ENCODE measurements around the gene HRC. TPM values are rescaled to one million over a fixed set of nuclear protein-coding genes. Genes with fewer than 3 reads are reported as not detected.

The HRC gene, protein sequence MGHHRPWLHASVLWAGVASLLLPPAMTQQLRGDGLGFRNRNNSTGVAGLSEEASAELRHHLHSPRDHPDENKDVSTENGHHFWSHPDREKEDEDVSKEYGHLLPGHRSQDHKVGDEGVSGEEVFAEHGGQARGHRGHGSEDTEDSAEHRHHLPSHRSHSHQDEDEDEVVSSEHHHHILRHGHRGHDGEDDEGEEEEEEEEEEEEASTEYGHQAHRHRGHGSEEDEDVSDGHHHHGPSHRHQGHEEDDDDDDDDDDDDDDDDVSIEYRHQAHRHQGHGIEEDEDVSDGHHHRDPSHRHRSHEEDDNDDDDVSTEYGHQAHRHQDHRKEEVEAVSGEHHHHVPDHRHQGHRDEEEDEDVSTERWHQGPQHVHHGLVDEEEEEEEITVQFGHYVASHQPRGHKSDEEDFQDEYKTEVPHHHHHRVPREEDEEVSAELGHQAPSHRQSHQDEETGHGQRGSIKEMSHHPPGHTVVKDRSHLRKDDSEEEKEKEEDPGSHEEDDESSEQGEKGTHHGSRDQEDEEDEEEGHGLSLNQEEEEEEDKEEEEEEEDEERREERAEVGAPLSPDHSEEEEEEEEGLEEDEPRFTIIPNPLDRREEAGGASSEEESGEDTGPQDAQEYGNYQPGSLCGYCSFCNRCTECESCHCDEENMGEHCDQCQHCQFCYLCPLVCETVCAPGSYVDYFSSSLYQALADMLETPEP
- not detected for total RNA-seq

DNA sequence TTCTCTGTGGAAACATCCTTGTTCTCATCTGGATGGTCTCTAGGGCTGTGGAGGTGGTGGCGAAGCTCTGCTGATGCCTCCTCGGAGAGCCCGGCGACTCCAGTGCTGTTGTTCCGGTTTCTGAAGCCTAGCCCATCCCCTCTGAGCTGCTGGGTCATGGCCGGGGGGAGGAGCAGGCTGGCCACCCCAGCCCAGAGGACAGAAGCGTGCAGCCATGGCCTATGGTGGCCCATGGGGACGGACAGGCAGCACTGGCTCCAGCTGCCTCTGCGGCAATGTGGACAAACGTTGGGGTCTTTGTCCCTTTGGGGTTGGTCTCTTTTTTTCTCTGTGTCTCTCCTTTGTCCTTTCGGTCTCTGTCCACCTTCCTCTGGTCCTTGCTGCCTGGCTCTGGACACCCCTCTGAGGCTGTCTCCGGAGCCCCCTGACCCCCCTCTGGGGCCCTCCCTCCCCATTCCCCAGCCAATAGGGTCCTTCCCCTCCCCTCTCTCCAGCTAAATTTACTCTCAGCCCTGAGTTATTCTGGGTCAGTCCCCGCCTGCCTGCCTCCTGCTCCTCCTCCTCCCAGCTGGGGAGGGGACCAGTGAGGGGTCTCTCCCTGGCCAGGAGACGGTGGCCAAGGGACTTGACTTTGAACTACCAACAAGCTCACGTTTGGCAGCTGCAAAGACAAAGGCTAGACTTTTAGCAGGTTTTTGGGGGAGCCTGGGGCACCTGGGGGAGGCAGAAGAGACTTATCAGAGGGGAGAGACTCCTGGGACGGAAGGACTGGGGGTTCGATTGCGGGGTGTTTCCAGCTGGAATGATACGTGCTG, at the start of gene HRC:
HRC (minus strand) TSS at position 392 of the 815 bp plus-strand sequence; CDS start at position 233, 159 bp downstream.
- Mint-ChIP-seq H3K4me3 (no peak within 1 kb of the TSS), H3K36me3 (ENCODE audit: insufficient read depth in 2 of 2) (peaks cover 2% of the 10 kb centered on the region in 2 donors), H3K27ac (no peak within 1 kb of the TSS), H3K4me1 (ENCODE audit: low read depth) (peaks cover 19% of the 10 kb centered on the region), H3K27me3 (ENCODE audit: low read depth) (peaks cover 77% of the 10 kb centered on the region), H3K9me3 (peaks cover 0 to 5% of the 10 kb centered on the region in 2 donors)
- ATAC-seq (replicated peaks in 1 of 2) = no peak
- no peak for DNase-seq

DNA sequence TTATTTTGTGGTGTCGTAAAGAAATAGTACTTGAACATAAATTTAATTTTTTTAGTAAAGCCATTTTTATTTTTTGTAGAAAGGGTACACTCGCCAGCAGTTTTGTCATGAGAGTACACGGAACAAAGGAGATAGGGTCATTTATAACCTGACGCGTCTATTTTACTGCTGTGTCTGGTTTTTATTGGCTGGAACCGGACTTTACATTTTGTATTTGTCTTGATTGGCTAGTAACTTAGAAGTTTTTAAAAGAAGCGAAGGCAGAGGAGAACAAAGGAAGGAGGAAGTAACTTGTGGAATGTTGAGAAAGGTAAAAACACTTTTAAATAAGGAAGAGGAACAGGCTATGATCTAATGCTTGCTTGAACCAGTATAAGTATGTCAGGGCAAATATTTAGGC, 45.8 kb upstream of the HRC start:
- H3K9me3 Mint-ChIP-seq = no peaks in the 10 kb centered on the region
- H3K36me3 Mint-ChIP-seq (ENCODE audit: insufficient read depth in 2 of 2) = no peaks in the 10 kb centered on the region
- H3K27ac Mint-ChIP-seq = no peak overlapping the region
- peaks cover 16% of the 10 kb centered on the region for H3K4me1 Mint-ChIP-seq (ENCODE audit: low read depth)
- DNase-seq (no peak), ATAC-seq (replicated peaks in 1 of 2) (no peak)
- no peak overlapping the region for H3K4me3 Mint-ChIP-seq
- H3K27me3 Mint-ChIP-seq (ENCODE audit: low read depth) = no peaks in the 10 kb centered on the region

DNA sequence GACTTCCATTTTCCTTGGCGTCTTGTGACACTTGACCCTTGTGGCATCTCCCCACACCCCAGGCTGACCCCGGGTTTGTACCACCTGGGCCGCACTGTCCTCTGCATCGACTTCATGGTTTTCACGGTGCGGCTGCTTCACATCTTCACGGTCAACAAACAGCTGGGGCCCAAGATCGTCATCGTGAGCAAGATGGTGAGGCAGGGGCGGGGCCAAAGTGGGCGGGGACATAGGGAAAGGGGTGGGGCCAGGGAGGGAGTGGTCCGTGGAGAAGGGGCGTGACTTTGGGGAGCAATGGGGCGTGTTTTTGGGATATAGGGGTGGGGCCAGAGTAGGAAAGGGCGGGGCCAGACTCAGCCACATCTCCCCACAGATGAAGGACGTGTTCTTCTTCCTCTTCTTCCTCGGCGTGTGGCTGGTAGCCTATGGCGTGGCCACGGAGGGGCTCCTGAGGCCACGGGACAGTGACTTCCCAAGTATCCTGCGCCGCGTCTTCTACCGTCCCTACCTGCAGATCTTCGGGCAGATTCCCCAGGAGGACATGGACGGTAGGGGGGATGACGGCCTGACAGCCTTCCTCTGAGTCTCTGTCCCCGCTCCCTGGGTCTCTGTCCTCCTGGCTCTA, 45.2 kb upstream of the HRC start:
- ATAC-seq (replicated peaks in 1 of 2) = peak in 1 of 2 donors; percentile 21
- no peaks in the 10 kb centered on the region for H3K27me3 Mint-ChIP-seq (ENCODE audit: low read depth)
- DNase-seq = no peak

DNA sequence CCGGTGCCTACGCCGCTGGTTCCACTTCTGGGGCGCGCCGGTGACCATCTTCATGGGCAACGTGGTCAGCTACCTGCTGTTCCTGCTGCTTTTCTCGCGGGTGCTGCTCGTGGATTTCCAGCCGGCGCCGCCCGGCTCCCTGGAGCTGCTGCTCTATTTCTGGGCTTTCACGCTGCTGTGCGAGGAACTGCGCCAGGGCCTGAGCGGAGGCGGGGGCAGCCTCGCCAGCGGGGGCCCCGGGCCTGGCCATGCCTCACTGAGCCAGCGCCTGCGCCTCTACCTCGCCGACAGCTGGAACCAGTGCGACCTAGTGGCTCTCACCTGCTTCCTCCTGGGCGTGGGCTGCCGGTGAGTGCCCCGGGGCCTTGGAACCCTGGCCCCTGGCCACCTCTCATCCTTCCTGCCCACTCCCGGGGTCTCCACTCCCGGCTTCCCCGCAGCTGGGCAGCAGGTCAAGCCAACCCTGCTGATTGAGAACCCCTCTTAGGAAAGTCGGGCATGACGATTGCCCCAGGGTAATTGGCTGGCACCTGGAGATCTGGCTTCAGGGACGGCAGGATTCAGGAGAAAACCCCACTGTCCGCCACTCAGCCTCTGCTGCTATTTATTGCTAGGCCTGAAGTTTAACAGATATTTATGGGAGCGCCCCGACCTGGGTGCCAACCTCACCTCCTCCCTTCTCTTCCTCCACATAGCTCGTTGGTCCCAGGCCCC, 41.5 kb upstream of the HRC start:
- Mint-ChIP-seq H3K4me3 (no peak overlapping the region), H3K27ac (no peak overlapping the region), H3K4me1 (ENCODE audit: low read depth) (peaks cover 16% of the 10 kb centered on the region), H3K9me3 (no peaks in the 10 kb centered on the region), H3K36me3 (ENCODE audit: insufficient read depth in 2 of 2) (no peaks in the 10 kb centered on the region), H3K27me3 (ENCODE audit: low read depth) (peaks cover 7% of the 10 kb centered on the region)
- ATAC-seq (replicated peaks in 1 of 2) = no peak
- DNase-seq = no peak

More for the DNA sequence above, 45.2 kb upstream of the HRC start:
- Mint-ChIP-seq H3K4me3 (no peak overlapping the region), H3K27ac (no peak overlapping the region), H3K4me1 (ENCODE audit: low read depth) (peaks cover 16% of the 10 kb centered on the region), H3K9me3 (no peaks in the 10 kb centered on the region), H3K36me3 (ENCODE audit: insufficient read depth in 2 of 2) (no peaks in the 10 kb centered on the region)

DNA sequence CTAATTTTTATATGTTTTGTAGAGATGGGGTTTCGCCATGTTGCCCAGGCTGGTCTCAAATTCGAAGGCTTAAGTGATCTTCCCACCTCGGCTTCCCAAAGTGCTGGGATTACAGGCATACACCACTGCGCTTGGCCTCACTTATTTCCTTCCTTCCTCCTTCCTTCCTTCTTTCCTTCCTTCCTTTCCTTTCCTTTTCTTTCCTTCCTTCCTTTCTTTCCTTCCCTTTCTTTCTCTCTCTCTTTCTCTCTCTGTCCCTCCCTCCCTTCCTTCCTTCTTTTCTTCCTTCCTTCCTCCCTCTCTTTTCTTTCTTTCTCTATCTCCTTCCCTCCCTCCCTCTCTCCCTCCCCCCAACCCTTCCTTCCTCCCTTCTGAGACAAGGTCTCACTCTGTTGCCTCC, 39.2 kb upstream of the HRC start:
- no peaks in the 10 kb centered on the region for H3K36me3 Mint-ChIP-seq (ENCODE audit: insufficient read depth in 2 of 2)
- H3K9me3 Mint-ChIP-seq = no peaks in the 10 kb centered on the region
- H3K4me1 Mint-ChIP-seq (ENCODE audit: low read depth) = peaks cover 10% of the 10 kb centered on the region
- no peak overlapping the region for H3K4me3 Mint-ChIP-seq
- ATAC-seq (replicated peaks in 1 of 2) (no peak), DNase-seq (no peak)
- peaks cover 7% of the 10 kb centered on the region for H3K27me3 Mint-ChIP-seq (ENCODE audit: low read depth)
- H3K27ac Mint-ChIP-seq = no peak overlapping the region

DNA sequence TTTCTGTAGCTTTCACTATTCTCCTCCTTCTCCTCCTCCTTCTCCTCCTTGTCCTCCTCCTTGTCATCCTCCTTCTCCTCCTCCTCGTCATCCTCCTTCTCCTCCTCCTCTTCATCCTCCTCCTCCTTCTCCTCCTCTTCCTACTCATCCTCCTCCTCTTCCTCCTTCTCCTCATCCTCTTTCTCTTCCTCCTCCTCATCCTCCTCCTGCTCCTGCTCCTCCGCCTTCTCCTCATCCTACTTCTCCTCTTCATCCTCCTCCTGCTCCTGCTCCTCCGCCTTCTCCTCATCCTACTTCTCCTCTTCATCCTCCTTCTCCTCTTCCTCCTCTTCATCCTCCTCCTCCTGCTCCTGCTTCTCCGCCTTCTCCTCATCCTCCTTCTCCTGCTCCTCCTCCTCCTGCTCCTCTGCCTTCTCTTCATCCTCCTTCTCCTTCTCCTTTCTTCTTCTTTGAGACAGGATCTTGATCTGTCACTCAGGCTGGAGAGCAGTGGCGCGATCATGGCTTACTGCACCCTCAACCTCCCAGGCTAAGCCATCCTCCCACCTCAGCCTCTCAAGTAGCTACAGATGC, 38.7 kb upstream of the HRC start:
- no peaks in the 10 kb centered on the region for H3K9me3 Mint-ChIP-seq
- H3K27ac Mint-ChIP-seq = no peak overlapping the region
- no peak overlapping the region for H3K4me3 Mint-ChIP-seq
- peaks cover 9% of the 10 kb centered on the region for H3K4me1 Mint-ChIP-seq (ENCODE audit: low read depth)
- no peak for ATAC-seq (replicated peaks in 1 of 2)
- no peaks in the 10 kb centered on the region for H3K36me3 Mint-ChIP-seq (ENCODE audit: insufficient read depth in 2 of 2)
- H3K27me3 Mint-ChIP-seq (ENCODE audit: low read depth) = peaks cover 7% of the 10 kb centered on the region
- DNase-seq = no peak

DNA sequence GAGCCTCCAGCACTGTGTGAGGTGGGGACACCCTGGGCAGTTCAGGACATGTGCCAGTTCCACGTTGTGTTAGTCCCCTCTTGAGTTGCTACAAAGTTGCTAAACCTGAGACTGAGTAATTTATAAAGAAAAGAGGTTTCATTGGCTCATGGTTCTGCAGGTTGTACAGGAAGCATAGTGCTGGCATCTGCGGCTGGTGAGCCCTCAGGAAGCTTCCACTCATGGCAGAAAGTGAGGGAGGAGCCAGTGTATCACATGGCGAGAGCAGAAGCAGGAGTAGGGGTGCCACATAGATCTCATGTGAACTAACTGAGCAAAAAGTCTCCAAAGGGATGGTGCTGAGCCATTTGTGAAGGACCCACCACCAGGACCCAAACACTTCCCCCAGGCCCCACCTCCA, 35.6 kb upstream of the HRC start:
- H3K4me3 Mint-ChIP-seq = no peak overlapping the region
- no peaks in the 10 kb centered on the region for H3K9me3 Mint-ChIP-seq
- H3K36me3 Mint-ChIP-seq (ENCODE audit: insufficient read depth in 2 of 2) = peaks cover 0 to 2% of the 10 kb centered on the region in 2 donors
- H3K27ac Mint-ChIP-seq = no peak overlapping the region
- DNase-seq = no peak
- peaks cover 7% of the 10 kb centered on the region for H3K27me3 Mint-ChIP-seq (ENCODE audit: low read depth)
- ATAC-seq (replicated peaks in 1 of 2) = no peak
- H3K4me1 Mint-ChIP-seq (ENCODE audit: low read depth) = peaks cover 8% of the 10 kb centered on the region

DNA sequence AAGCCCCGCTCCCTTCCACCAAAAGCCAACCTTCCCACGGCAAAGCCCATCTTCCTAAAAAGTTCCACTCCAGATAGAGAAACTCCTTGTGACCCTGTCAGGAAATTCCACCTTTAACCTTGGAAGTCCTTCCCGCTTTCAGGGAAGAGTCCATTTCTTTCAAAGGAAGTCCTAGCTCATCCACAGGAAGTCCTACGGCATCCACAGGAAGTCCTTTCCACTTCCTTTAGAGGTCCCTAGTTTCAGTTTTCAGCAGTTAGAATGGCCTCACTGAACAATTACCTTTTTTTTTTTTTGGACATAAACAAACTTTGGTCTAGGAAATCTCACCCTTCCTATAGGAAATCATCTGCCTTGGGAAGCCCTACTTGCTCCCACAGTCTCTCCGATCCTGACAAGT, 34.1 kb upstream of the HRC start:
- no peak overlapping the region for H3K4me3 Mint-ChIP-seq
- peaks cover 8% of the 10 kb centered on the region for H3K4me1 Mint-ChIP-seq (ENCODE audit: low read depth)
- H3K27ac Mint-ChIP-seq = no peak overlapping the region
- H3K27me3 Mint-ChIP-seq (ENCODE audit: low read depth) = peaks cover 6% of the 10 kb centered on the region
- H3K9me3 Mint-ChIP-seq = no peaks in the 10 kb centered on the region
- H3K36me3 Mint-ChIP-seq (ENCODE audit: insufficient read depth in 2 of 2) = peaks cover 0 to 2% of the 10 kb centered on the region in 2 donors
- no peak for DNase-seq
- ATAC-seq (replicated peaks in 1 of 2) = no peak

DNA sequence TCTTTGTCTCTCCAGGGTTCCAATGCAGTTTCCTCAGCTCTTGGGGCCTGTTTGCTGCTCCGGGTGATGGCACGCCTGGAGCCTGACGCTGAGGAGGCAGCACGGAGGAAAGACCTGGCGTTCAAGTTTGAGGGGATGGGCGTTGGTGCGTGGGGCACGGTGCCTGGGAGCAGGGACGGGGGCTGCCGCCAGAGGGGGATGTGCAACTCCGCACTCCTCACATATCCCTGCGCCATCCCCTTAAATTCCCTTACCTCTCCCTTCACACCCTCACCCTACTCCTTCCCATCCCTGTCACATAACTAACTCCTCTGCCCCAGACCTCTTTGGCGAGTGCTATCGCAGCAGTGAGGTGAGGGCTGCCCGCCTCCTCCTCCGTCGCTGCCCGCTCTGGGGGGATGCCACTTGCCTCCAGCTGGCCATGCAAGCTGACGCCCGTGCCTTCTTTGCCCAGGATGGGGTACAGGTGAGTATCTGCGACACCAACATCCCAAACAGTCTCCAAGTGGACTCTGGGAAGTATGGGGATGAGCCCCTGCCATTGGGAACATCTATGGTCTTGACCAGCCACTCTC, 33.5 kb upstream of the HRC start:
- Mint-ChIP-seq H3K4me3 (no peak overlapping the region), H3K36me3 (ENCODE audit: insufficient read depth in 2 of 2) (peaks cover 2 to 4% of the 10 kb centered on the region in 2 donors), H3K27ac (no peak overlapping the region), H3K27me3 (ENCODE audit: low read depth) (peaks cover under 1% of the 10 kb centered on the region), H3K4me1 (ENCODE audit: low read depth) (peaks cover 8% of the 10 kb centered on the region), H3K9me3 (peaks cover 0 to 2% of the 10 kb centered on the region in 2 donors)
- no peak for ATAC-seq (replicated peaks in 1 of 2)
- DNase-seq = no peak

DNA sequence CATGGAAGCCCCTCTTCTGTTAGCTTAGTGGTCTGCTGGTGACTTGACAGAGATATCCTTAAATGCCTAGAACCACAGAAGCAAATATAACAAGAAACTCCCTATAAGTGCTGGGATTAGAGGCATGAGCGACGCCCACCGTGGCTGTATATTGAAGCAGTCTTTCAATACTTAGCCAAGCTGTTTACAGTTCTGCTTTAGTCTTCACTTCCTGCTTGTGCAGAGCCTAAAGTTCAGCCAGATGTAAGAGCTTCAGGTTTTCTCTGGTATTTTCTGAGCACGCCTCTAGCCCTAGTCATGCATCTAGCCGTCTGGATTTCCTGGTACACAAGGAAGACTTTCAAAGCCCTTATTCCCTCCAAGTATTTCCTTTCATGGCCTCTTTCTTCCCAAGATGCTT, 30.9 kb upstream of the HRC start:
- Mint-ChIP-seq H3K4me3 (no peak overlapping the region), H3K27me3 (ENCODE audit: low read depth) (no peaks in the 10 kb centered on the region), H3K36me3 (ENCODE audit: insufficient read depth in 2 of 2) (peaks cover 4 to 8% of the 10 kb centered on the region in 2 donors), H3K4me1 (ENCODE audit: low read depth) (peaks cover 8% of the 10 kb centered on the region), H3K9me3 (peaks cover 5 to 6% of the 10 kb centered on the region in 2 donors), H3K27ac (no peak overlapping the region)
- no peak for ATAC-seq (replicated peaks in 1 of 2)
- DNase-seq = no peak

DNA sequence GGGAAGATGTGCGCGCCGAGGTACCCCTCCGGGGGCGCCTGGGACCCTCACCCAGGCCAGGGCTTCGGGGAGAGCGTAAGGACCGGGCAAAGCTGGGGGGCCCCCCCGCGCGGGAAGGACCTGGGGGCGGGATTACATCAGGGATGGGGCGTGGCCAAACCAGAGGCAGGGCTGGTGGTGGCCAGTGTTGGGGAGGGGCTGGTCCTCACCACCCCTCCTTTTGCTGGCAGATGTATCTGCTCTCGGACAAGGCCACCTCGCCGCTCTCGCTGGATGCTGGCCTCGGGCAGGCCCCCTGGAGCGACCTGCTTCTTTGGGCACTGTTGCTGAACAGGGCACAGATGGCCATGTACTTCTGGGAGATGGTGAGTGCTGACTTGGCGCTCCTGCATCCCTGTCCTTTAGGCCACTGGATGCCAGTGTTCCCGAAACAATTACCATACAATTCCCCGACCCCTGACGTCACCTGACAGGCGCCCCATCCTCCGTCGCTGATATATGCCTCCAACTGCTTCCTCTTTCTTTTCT, 27.7 kb upstream of the HRC start:
- no peak overlapping the region for H3K4me3 Mint-ChIP-seq
- no peak for DNase-seq
- no peak for ATAC-seq (replicated peaks in 1 of 2)

More for the DNA sequence above, 27.7 kb upstream of the HRC start:
- peaks cover 4 to 8% of the 10 kb centered on the region in 2 donors for H3K36me3 Mint-ChIP-seq (ENCODE audit: insufficient read depth in 2 of 2)
- peaks cover 5 to 6% of the 10 kb centered on the region in 2 donors for H3K9me3 Mint-ChIP-seq
- H3K4me1 Mint-ChIP-seq (ENCODE audit: low read depth) = no peaks in the 10 kb centered on the region
- H3K27ac Mint-ChIP-seq = no peak overlapping the region
- no peaks in the 10 kb centered on the region for H3K27me3 Mint-ChIP-seq (ENCODE audit: low read depth)
